ENCODE measurements around the gene PASD1. TPM values are rescaled to one million over a fixed set of nuclear protein-coding genes. Genes with fewer than 3 reads are reported as not detected.
A peak's percentile ranks its signal among the peaks of the same experiment; 100 is the strongest.

Gene PASD1
- total and polyA plus RNA-seq, 8 donors, result not detected

DNA sequence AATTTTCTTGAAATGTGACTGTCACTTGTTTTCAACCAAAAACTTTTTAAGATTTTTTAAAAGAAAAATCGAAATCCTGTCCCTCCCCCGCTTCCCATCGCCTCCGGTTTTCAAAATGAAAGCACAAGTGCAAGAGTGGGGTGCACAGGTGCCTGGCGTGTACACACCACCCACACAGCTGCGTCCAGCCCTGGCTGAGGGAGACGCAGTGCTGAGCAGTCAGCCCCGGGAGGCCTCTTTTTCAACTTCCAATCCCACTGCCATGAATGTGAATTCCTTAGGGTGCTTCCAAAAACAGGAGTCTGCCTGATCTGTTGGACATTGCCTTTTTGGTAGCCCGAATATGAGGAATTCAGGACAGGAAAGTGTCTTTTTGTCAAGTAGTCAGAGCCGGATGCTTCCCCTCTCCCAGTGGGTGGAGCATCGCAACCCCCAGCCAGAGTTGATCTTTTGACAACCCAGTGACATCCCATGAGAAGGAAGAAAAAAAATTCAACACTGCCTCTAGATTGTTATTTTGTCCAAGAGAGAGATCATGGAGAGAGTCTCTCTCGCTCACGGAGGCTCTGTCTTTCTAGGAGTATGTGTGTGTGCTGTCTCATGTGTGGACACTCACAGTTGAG, 140.7 kb downstream of the PASD1 start:
- no peak overlapping the region for H3K27ac ChIP-seq
- no peak overlapping the region for H3K4me3 ChIP-seq
- TF ChIP-seq CTCF (IDR thresholded peaks at IDR 0.05), result no peak
- no peaks in the 10 kb centered on the region for H3K27me3 ChIP-seq
- no peaks in the 10 kb centered on the region for H3K36me3 ChIP-seq
- 67 to 68% methylated on average over 13 of the region's 13 CpGs for WGBS, 2 donors
- H3K9me3 ChIP-seq, result no peaks in the 10 kb centered on the region
- intact Hi-C loops (cut with DNase I), result no loop called here
- FAIRE-seq (no peak), DNase-seq (no peak), ATAC-seq (no peak)
- H3K4me1 ChIP-seq, result no peaks in the 10 kb centered on the region

DNA sequence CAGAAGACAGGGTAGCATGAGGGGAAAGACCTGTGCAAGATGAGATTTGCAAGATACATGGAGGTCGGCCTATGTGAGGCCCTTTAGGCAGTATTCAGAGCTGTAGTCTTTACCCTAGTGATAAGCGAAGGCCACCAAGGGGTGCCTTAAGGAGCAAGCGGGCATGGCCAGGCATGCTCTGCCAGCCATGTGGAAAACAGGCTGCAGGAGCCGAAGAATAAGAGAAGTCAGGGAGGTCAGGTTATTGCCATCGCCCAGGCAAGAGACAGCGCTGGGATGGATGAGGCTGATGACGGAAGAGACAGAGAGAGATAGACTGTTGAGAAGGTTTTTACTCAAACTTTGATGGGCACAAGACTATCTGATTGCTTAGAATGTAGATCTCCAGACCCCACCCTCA, 145.3 kb downstream of the PASD1 start:
- Histone ChIP-seq H3K36me3 (no peaks in the 10 kb centered on the region), H3K27me3 (peaks cover 0 to 11% (median 0%) of the 10 kb centered on the region in 4 donors), H3K27ac (no peak overlapping the region), H3K9me3 (no peaks in the 10 kb centered on the region), H3K4me3 (no peak overlapping the region), H3K4me1 (no peaks in the 10 kb centered on the region)
- 74 to 82% methylated on average over 7 of the region's 7 CpGs for WGBS, 2 donors
- DNase-seq (no peak), ATAC-seq (no peak), FAIRE-seq (no peak)
- intact Hi-C loops (cut with DNase I), result no loop called here
- no peak for TF ChIP-seq CTCF (IDR thresholded peaks at IDR 0.05)

- Histone ChIP-seq H3K4me3 (no peak overlapping the region), H3K27me3 (peaks cover 0 to 14% (median 0%) of the 10 kb centered on the region in 4 donors), H3K27ac (no peak overlapping the region), H3K9me3 (no peaks in the 10 kb centered on the region), H3K4me1 (no peaks in the 10 kb centered on the region), H3K36me3 (no peaks in the 10 kb centered on the region)
- 39 to 53% methylated on average over 2 of the region's 2 CpGs for WGBS, 2 donors
- no peak for TF ChIP-seq CTCF (IDR thresholded peaks at IDR 0.05)
- DNase-seq (no peak), FAIRE-seq (no peak), ATAC-seq (no peak)
- intact Hi-C loops (cut with DNase I), result no loop called here
These were observed 147.0 kb downstream of the PASD1 start for GRCh38 chrX:151710457-151710856.

DNA sequence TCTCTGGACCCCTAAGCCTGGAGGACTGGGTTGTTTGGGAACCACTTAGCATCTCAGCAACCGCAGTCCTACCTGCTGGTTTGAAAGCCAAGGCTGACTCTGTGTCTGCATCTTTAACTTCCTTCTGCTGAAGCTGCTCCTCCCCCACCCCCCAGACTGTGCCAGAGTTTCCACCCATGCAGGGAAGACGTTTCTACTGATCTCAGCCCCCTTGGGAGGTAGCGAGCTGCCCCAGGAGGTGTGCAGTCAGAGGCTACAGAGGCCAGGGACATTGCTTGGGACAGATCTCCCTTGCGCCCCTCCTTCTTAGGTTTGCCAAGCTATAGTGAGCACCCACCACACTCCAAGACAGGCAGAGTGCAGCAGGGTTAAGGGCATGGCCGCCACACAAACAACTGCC, 147.7 kb downstream of the PASD1 start:
- FAIRE-seq (no peak), DNase-seq (no peak), ATAC-seq (no peak)
- Histone ChIP-seq H3K4me3 (no peak overlapping the region), H3K9me3 (no peaks in the 10 kb centered on the region), H3K27ac (no peak overlapping the region), H3K27me3 (peaks cover 0 to 17% (median 0%) of the 10 kb centered on the region in 4 donors), H3K36me3 (no peaks in the 10 kb centered on the region), H3K4me1 (no peaks in the 10 kb centered on the region)
- 39 to 46% methylated on average over 5 of the region's 5 CpGs for WGBS, 2 donors
- no peak for TF ChIP-seq CTCF (IDR thresholded peaks at IDR 0.05)
- intact Hi-C loops (cut with DNase I), result no loop called here

- Histone ChIP-seq H3K36me3 (no peaks in the 10 kb centered on the region), H3K27me3 (peaks cover 0 to 17% (median 0%) of the 10 kb centered on the region in 4 donors), H3K9me3 (no peaks in the 10 kb centered on the region), H3K4me3 (no peak overlapping the region), H3K4me1 (no peaks in the 10 kb centered on the region), H3K27ac (no peak overlapping the region)
- intact Hi-C loops (cut with DNase I), result no loop called here
- peak in 1 of 4 donors; percentile 33 for ATAC-seq
- no peak for TF ChIP-seq CTCF (IDR thresholded peaks at IDR 0.05)
- no peak for FAIRE-seq
- 9 to 24% methylated on average over 2 of the region's 2 CpGs for WGBS, 2 donors
- no peak for DNase-seq
These were observed 148.3 kb downstream of the PASD1 start for GRCh38 chrX:151711787-151712186.

Measured in pancreas (tissue), 10 donors.